SJCRH30 (cell line): Measurements from ENCODE around the gene SIL1. TPM values are rescaled to one million over a fixed set of nuclear protein-coding genes. Genes with fewer than 3 reads are reported as not detected.

Source experiments
- DNase-seq, 2 experiments: peaks; one replicate each; pipeline ENCODE4 v3.0.0-alpha.2; 2015 to 2020
- H3K27ac ChIP-seq: fragments of 250-450 bp; sonication (Bioruptor Pico); 2 replicates; pipeline ENCODE4 v1.5.1; 2020; ENCODE audit warnings: mild to moderate bottlenecking, moderate library complexity
- H3K27me3 ChIP-seq: fragments of 250-450 bp; sonication (Bioruptor Pico); 2 replicates; pipeline ENCODE4 v1.5.1; 2020; ENCODE audit warnings: mild to moderate bottlenecking, moderate library complexity
- H3K36me3 ChIP-seq: fragments of 250-450 bp; sonication (Bioruptor Pico); 2 replicates; pipeline ENCODE4 v1.5.1; 2020; ENCODE audit warnings: mild to moderate bottlenecking, moderate library complexity
- H3K4me1 ChIP-seq: fragments of 250-450 bp; sonication (Bioruptor Pico); 2 replicates; pipeline ENCODE4 v1.5.1; 2020; ENCODE audit warnings: mild to moderate bottlenecking, moderate library complexity
- H3K4me3 ChIP-seq: fragments of 250-450 bp; sonication (Bioruptor Pico); 2 replicates; pipeline ENCODE4 v1.5.1; 2020; ENCODE audit warnings: mild to moderate bottlenecking, moderate library complexity
- H3K9me3 ChIP-seq: fragments of 250-450 bp; sonication (Bioruptor Pico); replicated peaks from 2 replicates; pipeline ENCODE4 v1.5.1; 2020; ENCODE audit warnings: mild to moderate bottlenecking, moderate library complexity
- total RNA-seq: library from RNA; depleted of rRNA; stranded (reverse); fragments of >200 nt; shearing (Covaris generic); gene quantifications from 2 replicates; pipeline ENCODE4 v1.2.3, GENCODE V29; 2014

The SIL1 gene
- total RNA-seq, 1 experiment from 2014 or later = 7.1 TPM

GRCh38 chr5:138965626-138966025 is 232.5 kb downstream of the SIL1 start:
- no peak overlapping the region for H3K27ac ChIP-seq
- peaks cover 19% of the 10 kb centered on the region for H3K4me1 ChIP-seq

DNA sequence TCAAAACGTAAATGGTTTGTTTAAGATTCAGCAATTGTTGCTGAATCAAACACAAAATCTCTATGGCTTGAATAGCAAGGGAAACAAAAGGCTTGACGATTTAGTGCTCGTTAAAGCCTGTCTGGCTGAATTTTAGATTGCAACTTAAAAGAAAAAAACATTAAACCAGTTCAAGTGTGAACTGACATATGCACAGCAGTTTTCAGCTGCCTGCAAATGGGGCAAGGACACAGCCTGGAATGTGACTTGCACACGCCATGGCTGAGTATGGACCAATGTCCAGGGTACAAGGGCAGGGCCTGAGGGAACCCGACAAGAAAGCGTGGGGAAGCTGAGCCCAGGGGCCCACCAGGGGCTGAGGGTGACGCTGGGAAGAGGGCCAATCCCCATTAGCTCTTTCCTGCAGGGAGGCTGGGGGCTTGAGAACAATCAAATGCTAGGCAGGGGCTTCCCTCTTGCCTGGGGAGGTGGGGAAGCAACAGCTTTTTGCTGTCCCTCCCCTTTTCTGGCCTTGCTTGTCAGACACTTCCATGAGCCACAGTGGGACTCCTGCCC is 233.4 kb downstream of the SIL1 start:
- Histone ChIP-seq H3K4me3 (no peak overlapping the region), H3K9me3 (no peaks in the 10 kb centered on the region), H3K4me1 (peaks cover 15% of the 10 kb centered on the region), H3K36me3 (no peaks in the 10 kb centered on the region), H3K27ac (no peak overlapping the region), H3K27me3 (no peaks in the 10 kb centered on the region)
- DNase-seq = no peak

More at GRCh38 chr5:138965626-138966025, 232.5 kb downstream of the SIL1 start:
- DNase-seq = no peak
- no peak overlapping the region for H3K4me3 ChIP-seq
- H3K27me3 ChIP-seq = no peaks in the 10 kb centered on the region
- no peaks in the 10 kb centered on the region for H3K9me3 ChIP-seq
- no peaks in the 10 kb centered on the region for H3K36me3 ChIP-seq

GRCh38 chr5:138963763-138964371 is 234.3 kb downstream of the SIL1 start:
- Histone ChIP-seq H3K4me1 (peaks cover 15% of the 10 kb centered on the region), H3K27me3 (no peaks in the 10 kb centered on the region), H3K9me3 (no peaks in the 10 kb centered on the region), H3K27ac (no peak overlapping the region), H3K36me3 (no peaks in the 10 kb centered on the region), H3K4me3 (no peak overlapping the region)
- no peak for DNase-seq

- peaks cover 15% of the 10 kb centered on the region for H3K4me1 ChIP-seq
- no peaks in the 10 kb centered on the region for H3K9me3 ChIP-seq
- peak overlapping the region; percentile 27; the same call in 1 of the 2 replicates for H3K27ac ChIP-seq
- no peak overlapping the region for H3K4me3 ChIP-seq
- DNase-seq = peak in 1 of 2 experiments; percentile 42
- H3K27me3 ChIP-seq = no peaks in the 10 kb centered on the region
- no peaks in the 10 kb centered on the region for H3K36me3 ChIP-seq
Measured at GRCh38 chr5:138962614-138963370, 235.4 kb downstream of the SIL1 start.

- Histone ChIP-seq H3K36me3 (no peaks in the 10 kb centered on the region), H3K9me3 (no peaks in the 10 kb centered on the region), H3K4me1 (peaks cover 15% of the 10 kb centered on the region), H3K4me3 (no peak overlapping the region), H3K27me3 (no peaks in the 10 kb centered on the region), H3K27ac (no peak overlapping the region)
- DNase-seq = no peak
Measured at GRCh38 chr5:138961729-138962128, 236.4 kb downstream of the SIL1 start.

- Histone ChIP-seq H3K9me3 (no peaks in the 10 kb centered on the region), H3K27me3 (no peaks in the 10 kb centered on the region), H3K27ac (no peak overlapping the region), H3K4me1 (peaks cover 15% of the 10 kb centered on the region), H3K4me3 (no peak overlapping the region), H3K36me3 (no peaks in the 10 kb centered on the region)
- DNase-seq = no peak
Measured at GRCh38 chr5:138961221-138961620, 236.9 kb downstream of the SIL1 start.

GRCh38 chr5:138960145-138960692 is 237.9 kb downstream of the SIL1 start:
- Histone ChIP-seq H3K36me3 (no peaks in the 10 kb centered on the region), H3K4me1 (peaks cover 24% of the 10 kb centered on the region), H3K27me3 (no peaks in the 10 kb centered on the region), H3K4me3 (no peak overlapping the region), H3K27ac (no peak overlapping the region), H3K9me3 (no peaks in the 10 kb centered on the region)
- no peak for DNase-seq

- H3K27me3 ChIP-seq = no peaks in the 10 kb centered on the region
- no peak for DNase-seq
- H3K36me3 ChIP-seq = no peaks in the 10 kb centered on the region
- no peaks in the 10 kb centered on the region for H3K9me3 ChIP-seq
- H3K27ac ChIP-seq = no peak overlapping the region
- H3K4me1 ChIP-seq = peaks cover 48% of the 10 kb centered on the region
- H3K4me3 ChIP-seq = no peak overlapping the region
Measured at GRCh38 chr5:138956801-138957200, 241.4 kb downstream of the SIL1 start.

GRCh38 chr5:138955671-138956295 is 242.4 kb downstream of the SIL1 start:
- Histone ChIP-seq H3K27me3 (no peaks in the 10 kb centered on the region), H3K4me3 (peak overlapping the region; percentile 26), H3K9me3 (no peaks in the 10 kb centered on the region), H3K27ac (peak overlapping the region; percentile 50), H3K4me1 (peaks cover 44% of the 10 kb centered on the region), H3K36me3 (no peaks in the 10 kb centered on the region)
- DNase-seq = no peak

DNA sequence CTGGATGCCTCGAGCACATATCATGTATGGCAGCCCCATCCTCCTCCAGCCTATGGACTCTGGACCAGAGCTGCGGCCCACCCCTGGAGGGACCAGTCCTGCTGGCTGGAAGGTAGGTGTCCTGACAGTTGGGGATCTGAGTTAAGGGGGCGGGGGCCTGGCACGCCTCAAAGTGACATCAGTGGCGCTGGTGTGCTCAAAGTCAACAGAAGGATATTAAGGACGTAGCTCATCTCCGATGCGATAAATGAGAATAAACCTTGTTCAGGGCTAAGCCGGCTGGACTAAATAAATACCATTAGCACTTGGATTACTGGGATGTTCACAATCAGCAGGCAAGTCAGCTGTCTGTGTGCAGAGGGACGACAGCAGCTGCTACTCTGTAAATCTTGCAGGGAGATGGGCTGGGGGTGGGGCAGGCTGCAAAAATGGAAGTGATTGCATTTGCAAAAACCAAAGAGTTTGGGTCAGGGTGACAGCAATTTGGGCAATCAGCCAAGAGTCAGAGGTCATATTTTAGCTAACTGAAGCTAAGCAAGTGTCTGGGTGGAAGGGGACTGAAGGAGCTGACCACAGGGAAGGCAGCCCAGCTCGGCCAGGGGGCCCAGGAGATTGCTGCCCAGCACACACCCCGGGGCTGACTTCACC is 243.0 kb downstream of the SIL1 start:
- DNase-seq = peak; percentile 90
- peaks cover 44% of the 10 kb centered on the region for H3K4me1 ChIP-seq
- peak overlapping the region; percentile 50 for H3K27ac ChIP-seq

GRCh38 chr5:138954257-138955012 is 243.7 kb downstream of the SIL1 start:
- no peaks in the 10 kb centered on the region for H3K36me3 ChIP-seq
- no peaks in the 10 kb centered on the region for H3K27me3 ChIP-seq
- DNase-seq = no peak
- peak overlapping the region; percentile 50 for H3K27ac ChIP-seq
- no peaks in the 10 kb centered on the region for H3K9me3 ChIP-seq
- H3K4me1 ChIP-seq = peaks cover 44% of the 10 kb centered on the region
- peak overlapping the region; percentile 26; the same call in 1 of the 2 replicates for H3K4me3 ChIP-seq

More for the DNA sequence above, 243.0 kb downstream of the SIL1 start:
- Histone ChIP-seq H3K36me3 (no peaks in the 10 kb centered on the region), H3K4me3 (peak overlapping the region; percentile 26), H3K27me3 (no peaks in the 10 kb centered on the region), H3K9me3 (no peaks in the 10 kb centered on the region)

DNA sequence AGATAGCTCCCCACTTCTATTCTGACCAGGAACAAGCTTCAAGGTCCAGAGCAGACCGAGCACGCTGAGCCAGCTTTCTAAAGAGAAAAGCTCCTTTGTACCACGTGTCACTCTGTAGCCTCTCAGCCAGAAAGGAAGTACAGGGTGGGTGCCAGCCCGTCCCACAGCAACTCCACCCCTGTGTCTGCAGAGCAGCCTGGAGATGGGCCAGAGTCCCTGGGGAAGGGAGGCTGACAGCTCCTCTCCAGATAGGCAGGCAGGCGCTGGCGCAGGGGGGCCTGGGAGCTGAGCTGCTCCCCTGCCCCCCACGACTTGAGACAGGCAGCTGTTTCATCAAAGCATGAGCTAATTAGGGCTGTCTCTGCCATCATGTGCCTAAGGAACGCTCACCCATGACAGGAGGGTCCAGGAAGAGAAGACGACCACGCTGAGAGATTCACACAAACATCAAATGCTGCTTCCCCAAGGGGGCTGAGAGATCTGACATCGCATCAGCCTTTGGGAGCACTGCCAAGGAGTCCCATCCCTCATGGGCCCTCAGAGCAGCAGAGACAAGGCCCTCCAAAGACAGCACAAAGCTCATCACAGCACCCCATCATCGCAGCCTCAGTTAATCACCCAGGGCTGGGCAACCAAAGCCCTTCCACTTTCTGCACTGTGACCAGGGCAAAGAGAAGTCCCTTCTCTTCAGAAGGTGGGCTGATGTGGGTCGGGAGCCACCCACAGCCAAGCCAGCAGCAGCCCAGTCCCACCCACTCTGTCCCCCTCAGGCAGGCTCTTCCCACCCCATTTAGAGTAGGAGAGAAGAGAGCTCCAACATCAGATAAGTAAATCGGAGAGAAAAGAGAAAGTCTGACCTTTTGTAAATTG is 244.5 kb downstream of the SIL1 start:
- peaks cover 44% of the 10 kb centered on the region for H3K4me1 ChIP-seq
- H3K4me3 ChIP-seq = peak overlapping the region; percentile 10; the same call in 1 of the 2 replicates
- H3K27ac ChIP-seq = peak overlapping the region; percentile 50
- DNase-seq = peak; percentile 81 to 83
- no peaks in the 10 kb centered on the region for H3K27me3 ChIP-seq
- H3K9me3 ChIP-seq = no peaks in the 10 kb centered on the region
- no peaks in the 10 kb centered on the region for H3K36me3 ChIP-seq

- Histone ChIP-seq H3K36me3 (no peaks in the 10 kb centered on the region), H3K4me1 (peaks cover 44% of the 10 kb centered on the region)
Measured at GRCh38 chr5:138952962-138953361, 245.2 kb downstream of the SIL1 start.

More at GRCh38 chr5:138952962-138953361, 245.2 kb downstream of the SIL1 start:
- peak overlapping the region; percentile 10; the same call in 1 of the 2 replicates for H3K4me3 ChIP-seq
- peak; percentile 73 to 83 for DNase-seq
- H3K9me3 ChIP-seq = no peaks in the 10 kb centered on the region
- no peaks in the 10 kb centered on the region for H3K27me3 ChIP-seq
- H3K27ac ChIP-seq = peak overlapping the region; percentile 50
